NT2/D1 (cell line): ENCODE results near the gene DLX3.

Experiments
- DNase-seq: peaks from one replicate; pipeline ENCODE4 v3.0.0-alpha.2; 2011; ENCODE audit warnings: low read depth, low spot score
- H3K27me3 ChIP-seq: 2 replicates; pipeline ENCODE4 v1.6.0; 2011; ENCODE audit warnings: mild to moderate bottlenecking; ENCODE audit not compliant: insufficient read length, insufficient read depth
- H3K36me3 ChIP-seq: 2 replicates; pipeline ENCODE4 v1.6.1; 2011; ENCODE audit warnings: mild to moderate bottlenecking, low read length, mixed read lengths; ENCODE audit not compliant: insufficient read depth, insufficient read length
- H3K4me1 ChIP-seq: 2 replicates; pipeline ENCODE4 v1.5.1; 2011; ENCODE audit not compliant: insufficient read depth, insufficient read length
- H3K4me3 ChIP-seq: 2 replicates; pipeline ENCODE4 v1.5.1; 2011; ENCODE audit warnings: low read depth; ENCODE audit not compliant: insufficient read length
- H3K9ac ChIP-seq: 2 replicates; pipeline ENCODE4 v1.6.0; 2011; ENCODE audit warnings: low read depth; ENCODE audit not compliant: insufficient read length
- H3K9me3 ChIP-seq: 2 replicates; pipeline ENCODE4 v1.5.1; 2011; ENCODE audit warnings: mild to moderate bottlenecking, low read length; ENCODE audit not compliant: insufficient read depth
- SUZ12 ChIP-seq: IDR thresholded peaks from 2 replicates; pipeline ENCODE4 v1.6.1; 2011; ENCODE audit not compliant: insufficient read length, insufficient read depth; ENCODE audit errors: extremely low read depth
- YY1 ChIP-seq: IDR thresholded peaks from 2 replicates; pipeline ENCODE4 v1.6.1; 2011; ENCODE audit not compliant: insufficient read length, insufficient read depth
- ZNF274 ChIP-seq: IDR thresholded peaks from 2 replicates; pipeline ENCODE4 v1.6.1; 2011; ENCODE audit warnings: mild to moderate bottlenecking, low read depth, low read length

The DLX3 gene

GRCh38 chr17:49976163-49976827 is 18.7 kb downstream of the DLX3 start:
- Histone ChIP-seq H3K4me1 (peaks cover 44% of the 10 kb centered on the region), H3K9me3 (no peaks in the 10 kb centered on the region), H3K36me3 (no peaks in the 10 kb centered on the region), H3K4me3 (no peak overlapping the region), H3K27me3 (peaks cover 76% of the 10 kb centered on the region), H3K9ac (no peak overlapping the region)
- DNase-seq = no peak
- TF ChIP-seq YY1 (no peak), SUZ12 (no peak), ZNF274 (no peak)

GRCh38 chr17:49975531-49975930 is 19.5 kb downstream of the DLX3 start:
- Histone ChIP-seq H3K36me3 (no peaks in the 10 kb centered on the region), H3K27me3 (peaks cover 83% of the 10 kb centered on the region)

GRCh38 chr17:49973271-49973615 is 21.8 kb downstream of the DLX3 start:
- Histone ChIP-seq H3K9ac (peak overlapping the region; percentile 47), H3K27me3 (peaks cover 80% of the 10 kb centered on the region), H3K9me3 (no peaks in the 10 kb centered on the region), H3K36me3 (no peaks in the 10 kb centered on the region), H3K4me1 (peaks cover 38% of the 10 kb centered on the region), H3K4me3 (peak overlapping the region; percentile 34)
- DNase-seq = no peak
- TF ChIP-seq SUZ12 = no peak

More at GRCh38 chr17:49975531-49975930, 19.5 kb downstream of the DLX3 start:
- no peak for DNase-seq
- Histone ChIP-seq H3K9ac (peak overlapping the region; percentile 47), H3K4me1 (peaks cover 43% of the 10 kb centered on the region), H3K9me3 (no peaks in the 10 kb centered on the region), H3K4me3 (no peak overlapping the region)
- TF ChIP-seq YY1 (no peak), ZNF274 (no peak), SUZ12 (no peak)

- Histone ChIP-seq H3K4me3 (peak overlapping the region; percentile 34), H3K9me3 (no peaks in the 10 kb centered on the region), H3K9ac (peak overlapping the region; percentile 62), H3K4me1 (peaks cover 38% of the 10 kb centered on the region), H3K27me3 (peaks cover 80% of the 10 kb centered on the region), H3K36me3 (no peaks in the 10 kb centered on the region)
- no peak for DNase-seq
- peak; percentile 78 for TF ChIP-seq SUZ12
- no peak for TF ChIP-seq ZNF274
Observed at GRCh38 chr17:49972486-49973270, 22.3 kb downstream of the DLX3 start.

- Histone ChIP-seq H3K9ac (peak overlapping the region; percentile 62), H3K36me3 (no peaks in the 10 kb centered on the region), H3K9me3 (no peaks in the 10 kb centered on the region), H3K27me3 (peaks cover 80% of the 10 kb centered on the region), H3K4me3 (peak overlapping the region; percentile 34), H3K4me1 (peaks cover 32% of the 10 kb centered on the region)
- TF ChIP-seq SUZ12 (peak; percentile 99), YY1 (no peak)
- DNase-seq = no peak
Observed at GRCh38 chr17:49971848-49972485, 23.1 kb downstream of the DLX3 start.

- no peak for DNase-seq
- peaks cover 86% of the 10 kb centered on the region for H3K27me3 ChIP-seq
- TF ChIP-seq YY1 (no peak), ZNF274 (no peak), SUZ12 (no peak)
- no peaks in the 10 kb centered on the region for H3K36me3 ChIP-seq
- peaks cover 31% of the 10 kb centered on the region for H3K4me1 ChIP-seq
- peak overlapping the region; percentile 34 for H3K4me3 ChIP-seq
- no peaks in the 10 kb centered on the region for H3K9me3 ChIP-seq
- peak overlapping the region; percentile 62 for H3K9ac ChIP-seq
Observed at GRCh38 chr17:49971199-49971847, 23.7 kb downstream of the DLX3 start.

- H3K4me1 ChIP-seq = peaks cover 24% of the 10 kb centered on the region
- no peak for TF ChIP-seq ZNF274
- no peak for TF ChIP-seq SUZ12
- TF ChIP-seq YY1 = no peak
- no peak for DNase-seq
- H3K9me3 ChIP-seq = no peaks in the 10 kb centered on the region
- no peaks in the 10 kb centered on the region for H3K36me3 ChIP-seq
- H3K27me3 ChIP-seq = peaks cover 93% of the 10 kb centered on the region
- no peak overlapping the region for H3K4me3 ChIP-seq
- no peak overlapping the region for H3K9ac ChIP-seq
Observed at GRCh38 chr17:49970498-49970897, 24.5 kb downstream of the DLX3 start.
